Skeletal muscle tissue (tissue), 4 donors: ENCODE data around the gene GREM1. TPM values are rescaled to one million over a fixed set of nuclear protein-coding genes. Genes with fewer than 3 reads are reported as not detected.

Experiments
- H3K27ac ChIP-seq: one replicate; pipeline ENCODE4 v1.7.0; 2013; ENCODE audit warnings: mild to moderate bottlenecking, low read depth, low read length, inconsistent platforms
- H3K27me3 ChIP-seq, 3 donors: one replicate each; pipeline ENCODE4 v1.7.0; 2013; ENCODE audit warnings: low read length in 3 of 3; ENCODE audit not compliant: control insufficient read depth in 3 of 3, insufficient read depth in 3 of 3
- H3K36me3 ChIP-seq, 3 donors: one replicate each; pipeline ENCODE4 v1.7.0; 2013; ENCODE audit warnings: low read length in 3 of 3; ENCODE audit not compliant: control insufficient read depth in 3 of 3, insufficient read depth in 3 of 3
- H3K4me1 ChIP-seq, 3 donors: one replicate each; pipeline ENCODE4 v1.7.0; 2013; ENCODE audit warnings: low read length in 3 of 3, mild to moderate bottlenecking in 3 of 3; ENCODE audit not compliant: control insufficient read depth in 3 of 3, insufficient read depth in 3 of 3
- H3K4me3 ChIP-seq, 3 donors: one replicate each; pipeline ENCODE4 v1.7.0; 2013; ENCODE audit warnings: low read length in 3 of 3
- H3K9ac ChIP-seq, 3 donors: one replicate each; pipeline ENCODE4 v1.7.0; 2013; ENCODE audit warnings: low read length in 3 of 3, mild to moderate bottlenecking in 3 of 3, moderate library complexity in 2 of 3, low read depth in 1 of 3
- H3K9me3 ChIP-seq, 3 donors: one replicate each; pipeline ENCODE4 v1.7.0; 2013; ENCODE audit warnings: low read length in 3 of 3; ENCODE audit not compliant: control insufficient read depth in 3 of 3
- total RNA-seq: library from RNA; depleted of rRNA; stranded (reverse); fragments of >200 nt; gene quantifications from one replicate; pipeline ENCODE4 v1.2.3, GENCODE V29; 2014
- donor health status: Osteomylitis.

The GREM1 gene
- total RNA-seq, 1 donor from 2014 or later: 0.52 TPM

DNA sequence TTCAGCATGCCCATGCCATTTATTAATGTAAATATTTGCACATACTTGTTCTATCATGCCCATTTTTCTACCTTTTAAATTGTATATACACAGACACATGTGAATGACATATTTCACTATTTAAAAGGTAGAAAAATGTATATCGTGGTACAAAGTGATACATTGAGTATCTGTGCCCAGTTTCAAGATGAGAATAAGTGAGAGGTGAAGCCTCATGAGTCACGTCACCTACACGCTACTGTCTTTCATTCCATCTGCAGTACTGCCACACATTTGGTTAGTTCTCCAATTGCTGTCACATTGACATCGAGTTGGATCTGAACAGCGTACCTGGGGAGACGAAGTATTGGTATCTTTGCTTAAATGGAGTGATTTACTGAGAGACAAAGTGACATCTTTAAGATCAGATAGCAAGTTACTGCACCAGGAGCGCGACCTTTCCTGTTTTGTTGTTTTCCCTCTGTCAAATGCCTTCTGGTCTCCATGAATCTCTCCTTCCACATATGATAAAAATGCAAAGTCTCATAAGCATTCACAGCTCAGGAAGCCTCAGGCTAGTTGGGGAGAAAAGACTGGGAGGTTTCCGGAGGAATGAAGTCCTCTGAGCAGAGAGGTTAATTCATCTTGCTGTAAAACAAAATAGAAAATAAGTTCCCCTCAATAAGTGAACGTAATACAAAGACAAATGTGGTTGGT lies 12.0 kb downstream of the GREM1 start:
- H3K9me3 ChIP-seq: peaks cover 2 to 7% (median 3%) of the 10 kb centered on the region in 3 donors
- no peak overlapping the region for H3K9ac ChIP-seq
- H3K27me3 ChIP-seq: peaks cover 0 to 10% (median 0%) of the 10 kb centered on the region in 3 donors
- no peaks in the 10 kb centered on the region for H3K36me3 ChIP-seq
- no peak overlapping the region for H3K4me3 ChIP-seq
- H3K4me1 ChIP-seq: no peaks in the 10 kb centered on the region
- H3K27ac ChIP-seq: no peak overlapping the region

DNA sequence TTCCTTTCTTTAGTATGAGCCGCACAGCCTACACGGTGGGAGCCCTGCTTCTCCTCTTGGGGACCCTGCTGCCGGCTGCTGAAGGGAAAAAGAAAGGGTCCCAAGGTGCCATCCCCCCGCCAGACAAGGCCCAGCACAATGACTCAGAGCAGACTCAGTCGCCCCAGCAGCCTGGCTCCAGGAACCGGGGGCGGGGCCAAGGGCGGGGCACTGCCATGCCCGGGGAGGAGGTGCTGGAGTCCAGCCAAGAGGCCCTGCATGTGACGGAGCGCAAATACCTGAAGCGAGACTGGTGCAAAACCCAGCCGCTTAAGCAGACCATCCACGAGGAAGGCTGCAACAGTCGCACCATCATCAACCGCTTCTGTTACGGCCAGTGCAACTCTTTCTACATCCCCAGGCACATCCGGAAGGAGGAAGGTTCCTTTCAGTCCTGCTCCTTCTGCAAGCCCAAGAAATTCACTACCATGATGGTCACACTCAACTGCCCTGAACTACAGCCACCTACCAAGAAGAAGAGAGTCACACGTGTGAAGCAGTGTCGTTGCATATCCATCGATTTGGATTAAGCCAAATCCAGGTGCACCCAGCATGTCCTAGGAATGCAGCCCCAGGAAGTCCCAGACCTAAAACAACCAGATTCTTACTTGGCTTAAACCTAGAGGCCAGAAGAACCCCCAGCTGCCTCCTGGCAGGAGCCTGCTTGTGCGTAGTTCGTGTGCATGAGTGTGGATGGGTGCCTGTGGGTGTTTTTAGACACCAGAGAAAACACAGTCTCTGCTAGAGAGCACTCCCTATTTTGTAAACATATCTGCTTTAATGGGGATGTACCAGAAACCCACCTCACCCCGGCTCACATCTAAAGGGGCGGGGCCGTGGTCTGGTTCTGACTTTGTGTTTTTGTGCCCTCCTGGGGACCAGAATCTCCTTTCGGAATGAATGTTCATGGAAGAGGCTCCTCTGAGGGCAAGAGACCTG lies 13.2 kb downstream of the GREM1 start:
- Histone ChIP-seq H3K9me3 (peaks cover 2 to 5% (median 3%) of the 10 kb centered on the region in 3 donors), H3K27ac (no peak overlapping the region), H3K4me3 (no peak overlapping the region), H3K9ac (no peak overlapping the region), H3K27me3 (peaks cover 0 to 10% (median 0%) of the 10 kb centered on the region in 3 donors), H3K4me1 (no peaks in the 10 kb centered on the region), H3K36me3 (no peaks in the 10 kb centered on the region)

DNA sequence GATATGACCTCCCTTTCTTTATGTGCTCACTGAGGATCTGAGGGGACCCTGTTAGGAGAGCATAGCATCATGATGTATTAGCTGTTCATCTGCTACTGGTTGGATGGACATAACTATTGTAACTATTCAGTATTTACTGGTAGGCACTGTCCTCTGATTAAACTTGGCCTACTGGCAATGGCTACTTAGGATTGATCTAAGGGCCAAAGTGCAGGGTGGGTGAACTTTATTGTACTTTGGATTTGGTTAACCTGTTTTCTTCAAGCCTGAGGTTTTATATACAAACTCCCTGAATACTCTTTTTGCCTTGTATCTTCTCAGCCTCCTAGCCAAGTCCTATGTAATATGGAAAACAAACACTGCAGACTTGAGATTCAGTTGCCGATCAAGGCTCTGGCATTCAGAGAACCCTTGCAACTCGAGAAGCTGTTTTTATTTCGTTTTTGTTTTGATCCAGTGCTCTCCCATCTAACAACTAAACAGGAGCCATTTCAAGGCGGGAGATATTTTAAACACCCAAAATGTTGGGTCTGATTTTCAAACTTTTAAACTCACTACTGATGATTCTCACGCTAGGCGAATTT lies 14.9 kb downstream of the GREM1 start:
- Histone ChIP-seq H3K4me3 (no peak overlapping the region), H3K27ac (no peak overlapping the region)

DNA sequence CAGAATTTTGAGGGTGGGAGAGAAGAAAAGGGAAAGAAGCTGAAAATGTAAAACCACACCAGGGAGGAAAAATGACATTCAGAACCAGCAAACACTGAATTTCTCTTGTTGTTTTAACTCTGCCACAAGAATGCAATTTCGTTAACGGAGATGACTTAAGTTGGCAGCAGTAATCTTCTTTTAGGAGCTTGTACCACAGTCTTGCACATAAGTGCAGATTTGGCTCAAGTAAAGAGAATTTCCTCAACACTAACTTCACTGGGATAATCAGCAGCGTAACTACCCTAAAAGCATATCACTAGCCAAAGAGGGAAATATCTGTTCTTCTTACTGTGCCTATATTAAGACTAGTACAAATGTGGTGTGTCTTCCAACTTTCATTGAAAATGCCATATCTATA lies 15.5 kb downstream of the GREM1 start:
- Histone ChIP-seq H3K9ac (no peak overlapping the region), H3K4me3 (no peak overlapping the region), H3K36me3 (no peaks in the 10 kb centered on the region), H3K27ac (no peak overlapping the region), H3K9me3 (peaks cover 2 to 4% (median 3%) of the 10 kb centered on the region in 3 donors), H3K4me1 (no peaks in the 10 kb centered on the region), H3K27me3 (peaks cover 0 to 10% (median 0%) of the 10 kb centered on the region in 3 donors)

More for the DNA sequence above, 14.9 kb downstream of the GREM1 start:
- Histone ChIP-seq H3K36me3 (no peaks in the 10 kb centered on the region), H3K27me3 (peaks cover 0 to 10% (median 0%) of the 10 kb centered on the region in 3 donors), H3K9ac (no peak overlapping the region), H3K9me3 (peaks cover 2 to 5% (median 3%) of the 10 kb centered on the region in 3 donors), H3K4me1 (no peaks in the 10 kb centered on the region)

DNA sequence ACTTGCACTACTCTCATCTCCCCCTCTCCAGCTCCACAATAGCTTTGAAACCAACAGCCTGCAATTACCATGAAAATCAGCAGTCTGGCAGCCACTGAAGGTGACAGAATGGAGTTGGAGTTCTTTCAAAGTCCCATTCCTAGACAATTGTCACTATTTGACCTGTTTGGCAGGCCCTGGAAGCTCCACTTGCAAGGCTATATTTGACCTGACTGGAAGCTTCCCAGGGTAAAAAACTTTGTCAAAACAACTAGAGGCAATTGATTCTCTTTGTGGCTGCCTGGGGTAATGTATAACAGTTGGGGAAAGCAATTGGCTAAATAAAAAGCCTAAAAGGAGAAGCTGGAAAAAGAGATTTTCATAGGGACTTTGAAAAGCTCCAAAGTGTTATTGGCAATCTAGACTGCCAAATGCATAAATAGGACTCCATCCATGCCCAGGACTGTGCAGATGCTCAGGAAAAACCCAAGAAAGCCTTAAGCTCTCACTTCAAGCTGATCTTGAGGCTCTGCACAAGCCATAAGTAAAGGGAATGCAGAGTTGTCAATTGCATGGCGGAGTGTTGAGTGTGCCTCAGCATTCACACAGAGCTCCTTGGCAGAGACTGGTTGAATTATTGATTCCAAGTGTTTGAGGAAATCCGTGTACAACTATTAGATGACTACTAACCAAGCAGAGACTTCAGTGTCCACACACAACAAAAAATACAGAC lies 18.3 kb downstream of the GREM1 start:
- Histone ChIP-seq H3K4me1 (no peaks in the 10 kb centered on the region), H3K9ac (no peak overlapping the region), H3K27me3 (peaks cover 0 to 4% (median 0%) of the 10 kb centered on the region in 3 donors), H3K27ac (no peak overlapping the region), H3K4me3 (no peak overlapping the region), H3K36me3 (no peaks in the 10 kb centered on the region), H3K9me3 (no peaks in the 10 kb centered on the region)

DNA sequence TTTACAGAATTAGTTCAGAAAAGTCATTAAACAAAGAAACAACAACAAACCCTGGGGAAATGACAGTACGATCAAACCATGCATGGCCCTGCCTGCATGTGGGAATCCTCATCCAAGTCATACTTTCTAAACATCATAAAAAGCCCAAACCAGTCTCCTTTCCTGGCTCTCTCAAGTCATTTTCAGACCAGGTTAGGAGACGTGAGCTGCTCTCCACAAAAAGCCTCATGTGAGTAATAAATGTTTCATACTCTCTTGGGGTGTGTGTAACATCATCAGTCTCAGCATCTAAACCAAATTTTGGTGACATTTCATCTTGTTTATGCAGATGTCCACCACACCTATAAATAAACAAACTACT lies 18.9 kb downstream of the GREM1 start:
- H3K9me3 ChIP-seq: no peaks in the 10 kb centered on the region
- H3K27ac ChIP-seq: no peak overlapping the region
- no peaks in the 10 kb centered on the region for H3K36me3 ChIP-seq
- peaks cover 0 to 4% (median 0%) of the 10 kb centered on the region in 3 donors for H3K27me3 ChIP-seq
- H3K4me1 ChIP-seq: no peaks in the 10 kb centered on the region
- no peak overlapping the region for H3K9ac ChIP-seq
- H3K4me3 ChIP-seq: no peak overlapping the region

DNA sequence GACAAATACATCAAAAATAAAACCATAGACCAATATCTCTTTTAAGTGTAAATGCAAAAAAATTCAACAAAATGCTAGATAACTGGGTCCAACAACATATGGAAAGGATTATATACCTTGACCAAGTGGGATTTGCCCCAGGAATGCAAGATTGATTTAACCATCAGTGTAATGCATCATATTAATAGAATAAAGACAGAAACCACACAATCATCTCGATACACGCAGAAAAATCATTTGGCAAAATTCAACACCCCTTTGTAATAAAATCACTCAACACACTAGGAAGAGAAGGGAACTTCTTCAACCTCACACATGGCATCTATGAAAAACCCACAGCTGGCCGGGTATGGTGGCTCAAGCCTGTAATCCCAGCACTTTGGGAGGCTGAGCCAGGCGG lies 19.5 kb downstream of the GREM1 start:
- no peaks in the 10 kb centered on the region for H3K36me3 ChIP-seq
- H3K4me1 ChIP-seq: no peaks in the 10 kb centered on the region
- H3K27me3 ChIP-seq: peaks cover 0 to 4% (median 0%) of the 10 kb centered on the region in 3 donors
- H3K9ac ChIP-seq: no peak overlapping the region
- no peak overlapping the region for H3K4me3 ChIP-seq
- H3K9me3 ChIP-seq: no peaks in the 10 kb centered on the region
- H3K27ac ChIP-seq: no peak overlapping the region

DNA sequence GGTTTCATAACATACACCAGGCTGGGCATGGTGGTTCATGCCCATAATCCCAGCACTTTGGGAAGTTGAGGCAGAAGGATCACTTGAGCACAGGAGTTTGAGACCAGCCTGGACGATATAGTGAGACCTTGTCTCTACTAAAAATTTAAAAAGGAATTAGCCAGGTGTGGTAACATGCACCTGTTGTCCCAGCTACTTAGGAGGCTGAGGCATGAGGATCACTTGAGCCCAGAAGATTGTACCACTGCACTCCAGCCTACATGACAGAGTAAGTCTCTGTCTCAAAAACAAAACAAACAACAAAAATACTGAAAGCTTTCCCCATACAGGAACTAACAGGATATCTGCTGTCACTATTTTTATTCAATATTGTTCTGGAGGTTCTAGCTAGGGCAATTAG lies 20.9 kb downstream of the GREM1 start:
- Histone ChIP-seq H3K9ac (no peak overlapping the region), H3K27me3 (no peaks in the 10 kb centered on the region), H3K4me1 (no peaks in the 10 kb centered on the region), H3K27ac (no peak overlapping the region), H3K4me3 (no peak overlapping the region), H3K36me3 (no peaks in the 10 kb centered on the region), H3K9me3 (no peaks in the 10 kb centered on the region)

DNA sequence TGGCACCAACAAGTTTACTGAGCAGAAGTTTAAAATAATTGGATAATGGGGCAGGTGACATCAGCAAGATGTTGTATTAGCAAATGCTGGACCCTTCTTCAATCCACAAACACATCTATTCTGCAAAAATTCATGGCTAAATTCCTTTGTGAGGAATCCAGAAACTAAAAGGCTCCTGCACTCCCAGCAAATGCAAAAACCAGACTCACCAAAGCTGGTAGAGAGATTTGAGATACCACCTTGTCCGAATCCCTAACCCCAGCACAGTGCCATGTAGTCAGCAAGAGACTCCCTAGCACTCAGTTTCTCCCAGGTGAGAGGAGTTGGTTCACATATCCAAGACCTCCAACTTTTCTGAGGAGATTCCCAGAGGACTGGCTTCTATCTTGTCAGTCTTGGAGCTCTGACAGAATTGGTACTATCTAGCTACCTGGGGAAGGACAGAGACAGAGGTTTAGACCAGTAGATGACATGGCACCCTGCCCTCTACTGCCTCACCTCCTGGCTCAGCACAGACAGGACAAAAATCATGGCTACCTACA lies 21.8 kb downstream of the GREM1 start:
- no peaks in the 10 kb centered on the region for H3K36me3 ChIP-seq
- H3K4me1 ChIP-seq: no peaks in the 10 kb centered on the region
- H3K27ac ChIP-seq: no peak overlapping the region
- no peaks in the 10 kb centered on the region for H3K9me3 ChIP-seq
- no peak overlapping the region for H3K4me3 ChIP-seq
- no peaks in the 10 kb centered on the region for H3K27me3 ChIP-seq
- no peak overlapping the region for H3K9ac ChIP-seq
